HTERT RPE-1 (cell line): ENCODE data around the gene HHAT.

Experiments
- in situ Hi-C: fragments of 300-500 bp; cut with MboI; formaldehyde crosslinking; loops from 4 replicates; pipeline ENCODE4 v1.14.3; 2020; ENCODE audit warnings: low sequenced_read_pairs

HHAT gene

GRCh38 chr1:210437111-210437510, 108.4 kb downstream of the HHAT start:
- in situ Hi-C loops: no loop called here

GRCh38 chr1:210437781-210438180, 109.1 kb downstream of the HHAT start:
- in situ Hi-C loops: no loop called here

- in situ Hi-C loops: no loop called here
Observed at GRCh38 chr1:210438928-210439841, 110.5 kb downstream of the HHAT start.

- in situ Hi-C loops: no loop called here
Observed at GRCh38 chr1:210440081-210440480, 111.4 kb downstream of the HHAT start.

GRCh38 chr1:210441028-210441427, 112.3 kb downstream of the HHAT start:
- in situ Hi-C loops: no loop called here

GRCh38 chr1:210445485-210445884, 116.8 kb downstream of the HHAT start:
- in situ Hi-C loops: no loop called here

GRCh38 chr1:210445931-210446330, 117.2 kb downstream of the HHAT start:
- in situ Hi-C loops: no loop called here

- in situ Hi-C loops: no loop called here
Observed at GRCh38 chr1:210446479-210446878, 117.8 kb downstream of the HHAT start.

- in situ Hi-C loops: no loop called here
Observed at GRCh38 chr1:210447456-210448057, 118.9 kb downstream of the HHAT start.

GRCh38 chr1:210448297-210448892, 119.7 kb downstream of the HHAT start:
- in situ Hi-C loops: no loop called here

GRCh38 chr1:210455840-210456603, 127.3 kb downstream of the HHAT start:
- in situ Hi-C loops: no loop called here

GRCh38 chr1:210456731-210457255, 128.1 kb downstream of the HHAT start:
- in situ Hi-C loops: no loop called here

- in situ Hi-C loops: no loop called here
Observed at GRCh38 chr1:210457568-210457967, 128.9 kb downstream of the HHAT start.

GRCh38 chr1:210464519-210465039, 135.9 kb downstream of the HHAT start:
- in situ Hi-C loops: no loop called here

GRCh38 chr1:210465150-210465549, 136.4 kb downstream of the HHAT start:
- in situ Hi-C loops: no loop called here

- in situ Hi-C loops: no loop called here
Observed at GRCh38 chr1:210467440-210468043, 138.8 kb downstream of the HHAT start.

- in situ Hi-C loops: no loop called here
Observed at GRCh38 chr1:210469441-210469840, 140.7 kb downstream of the HHAT start.

- in situ Hi-C loops: no loop called here
Observed at GRCh38 chr1:210475321-210475720, 146.6 kb downstream of the HHAT start.

GRCh38 chr1:210475806-210476205, 147.1 kb downstream of the HHAT start:
- in situ Hi-C loops: no loop called here

- in situ Hi-C loops: no loop called here
Observed at GRCh38 chr1:210476730-210477129, 148.0 kb downstream of the HHAT start.
